Measurements from ENCODE around the gene EDIL3.
"Not testable (repeated sequence)": the region's sequence is repeated elsewhere in the genome, so short reads cannot be mapped to it uniquely, and the experiment has no call there.

EDIL3 gene

GRCh38 chr5:84299959-84300358 lies 84.7 kb downstream of the EDIL3 start:
- TF ChIP-seq, protein P1, sequence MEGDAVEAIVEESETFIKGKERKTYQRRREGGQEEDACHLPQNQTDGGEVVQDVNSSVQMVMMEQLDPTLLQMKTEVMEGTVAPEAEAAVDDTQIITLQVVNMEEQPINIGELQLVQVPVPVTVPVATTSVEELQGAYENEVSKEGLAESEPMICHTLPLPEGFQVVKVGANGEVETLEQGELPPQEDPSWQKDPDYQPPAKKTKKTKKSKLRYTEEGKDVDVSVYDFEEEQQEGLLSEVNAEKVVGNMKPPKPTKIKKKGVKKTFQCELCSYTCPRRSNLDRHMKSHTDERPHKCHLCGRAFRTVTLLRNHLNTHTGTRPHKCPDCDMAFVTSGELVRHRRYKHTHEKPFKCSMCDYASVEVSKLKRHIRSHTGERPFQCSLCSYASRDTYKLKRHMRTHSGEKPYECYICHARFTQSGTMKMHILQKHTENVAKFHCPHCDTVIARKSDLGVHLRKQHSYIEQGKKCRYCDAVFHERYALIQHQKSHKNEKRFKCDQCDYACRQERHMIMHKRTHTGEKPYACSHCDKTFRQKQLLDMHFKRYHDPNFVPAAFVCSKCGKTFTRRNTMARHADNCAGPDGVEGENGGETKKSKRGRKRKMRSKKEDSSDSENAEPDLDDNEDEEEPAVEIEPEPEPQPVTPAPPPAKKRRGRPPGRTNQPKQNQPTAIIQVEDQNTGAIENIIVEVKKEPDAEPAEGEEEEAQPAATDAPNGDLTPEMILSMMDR (IDR thresholded peaks at IDR 0.05; ENCODE audit: low read length, missing control alignments), result no peak
- no peak for DNase-seq (ENCODE audit: low read depth)
- no peak overlapping the region for H3K4me3 ChIP-seq (replicated peaks; ENCODE audit: low read depth, low read length)

GRCh38 chr5:84298628-84299027 lies 86.1 kb downstream of the EDIL3 start:
- DNase-seq (ENCODE audit: low read depth), result no peak
- TF ChIP-seq, protein P1 (IDR thresholded peaks at IDR 0.05; ENCODE audit: low read length, missing control alignments), result no peak
- H3K4me3 ChIP-seq (replicated peaks; ENCODE audit: low read depth, low read length), result no peak overlapping the region

DNA sequence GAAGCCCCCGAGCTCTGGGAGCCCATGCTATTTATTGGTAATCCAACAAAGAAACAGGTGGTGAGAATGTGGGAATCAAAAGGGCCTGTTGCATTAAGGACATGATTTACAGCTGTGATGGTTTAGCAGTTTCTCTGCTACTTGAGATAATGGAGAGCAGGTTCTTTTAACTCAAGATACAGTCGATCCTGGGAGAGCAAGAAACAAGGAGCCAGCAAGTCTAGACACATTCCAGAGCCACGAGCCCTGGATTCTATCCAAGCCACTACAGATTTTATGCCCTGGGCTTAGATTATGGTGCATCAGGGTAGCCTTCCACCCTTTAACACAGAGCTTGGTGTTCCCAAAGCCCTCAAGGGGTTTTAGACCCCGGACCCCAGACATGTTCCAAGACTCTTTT lies 87.0 kb downstream of the EDIL3 start:
- DNase-seq (ENCODE audit: low read depth); H3K4me3 ChIP-seq (replicated peaks; ENCODE audit: low read depth, low read length): not testable (repeated sequence)

DNA sequence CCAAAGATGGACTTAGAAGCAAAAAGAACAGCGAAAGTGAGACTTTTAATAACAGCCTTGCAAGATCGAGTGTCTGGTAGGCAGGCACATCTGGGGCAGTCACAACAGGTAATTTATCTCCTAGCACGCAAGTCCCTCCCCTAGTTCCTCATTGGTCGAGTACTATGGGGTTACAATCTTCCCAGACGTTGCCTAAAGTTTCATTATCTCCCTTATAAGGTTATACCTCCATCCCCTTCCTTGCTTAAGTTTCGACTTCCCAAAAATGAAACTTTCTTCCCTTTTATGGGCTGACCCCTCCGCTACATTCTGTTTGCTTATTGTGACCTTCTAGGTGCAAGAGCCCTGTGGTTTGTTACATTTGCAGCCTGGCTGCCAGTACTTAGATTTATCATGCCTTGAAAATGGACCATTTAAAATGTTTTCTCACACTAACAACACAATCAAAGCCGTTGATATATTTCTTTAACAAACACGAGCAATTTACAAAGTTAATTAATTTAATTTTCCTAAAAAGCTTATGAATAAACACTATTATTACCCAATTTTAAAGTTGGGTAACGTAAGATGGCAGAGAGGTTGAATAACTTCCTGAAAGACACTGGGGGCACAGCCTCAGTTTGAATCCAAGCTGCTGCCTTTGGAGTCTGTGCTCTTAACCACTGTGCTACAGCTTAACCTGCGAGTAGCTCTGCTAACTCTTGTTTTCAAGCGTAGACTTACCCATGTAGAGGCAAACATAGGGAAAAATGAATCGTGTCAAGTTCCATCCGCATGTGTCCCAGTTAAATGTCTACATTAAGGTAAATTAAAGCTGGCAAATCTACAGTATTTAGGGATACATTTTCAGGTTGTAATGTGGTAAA lies 91.7 kb downstream of the EDIL3 start:
- DNase-seq (ENCODE audit: low read depth), result no peak
- TF ChIP-seq, protein P1 (IDR thresholded peaks at IDR 0.05; ENCODE audit: low read length, missing control alignments), result no peak
- H3K4me3 ChIP-seq (replicated peaks; ENCODE audit: low read depth, low read length), result no peak overlapping the region

- DNase-seq (ENCODE audit: low read depth), result no peak
- TF ChIP-seq, protein P1 (IDR thresholded peaks at IDR 0.05; ENCODE audit: low read length, missing control alignments), result no peak
- H3K4me3 ChIP-seq (replicated peaks; ENCODE audit: low read depth, low read length), result no peak overlapping the region
Measured at GRCh38 chr5:84292000-84292642, 92.6 kb downstream of the EDIL3 start.

DNA sequence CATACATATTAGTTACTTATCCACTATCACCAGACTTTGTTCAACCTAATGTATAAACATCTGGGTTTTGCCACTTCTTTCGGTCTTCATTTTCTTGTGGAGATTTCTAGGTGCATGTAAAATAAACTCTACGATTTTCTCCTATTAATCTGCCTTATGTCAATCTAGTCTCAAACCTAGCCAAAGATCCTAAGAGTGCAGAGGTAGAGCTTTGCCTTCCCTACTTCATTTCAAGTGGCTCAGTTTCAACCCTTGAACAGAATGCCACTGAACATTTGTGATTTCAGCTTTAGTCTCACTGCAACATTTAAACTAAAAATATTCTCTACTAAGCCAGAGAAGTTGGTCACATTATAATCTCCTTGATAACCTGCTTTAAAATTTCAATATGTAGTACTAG lies 94.0 kb downstream of the EDIL3 start:
- TF ChIP-seq, protein P1 (IDR thresholded peaks at IDR 0.05; ENCODE audit: low read length, missing control alignments), result no peak
- no peak for DNase-seq (ENCODE audit: low read depth)

GRCh38 chr5:84290161-84290560 lies 94.5 kb downstream of the EDIL3 start:
- TF ChIP-seq, protein P1 (IDR thresholded peaks at IDR 0.05; ENCODE audit: low read length, missing control alignments), result no peak
- no peak overlapping the region for H3K4me3 ChIP-seq (replicated peaks; ENCODE audit: low read depth, low read length)
- peak; percentile 51 for DNase-seq (ENCODE audit: low read depth)

More for the DNA sequence above, 94.0 kb downstream of the EDIL3 start:
- no peak overlapping the region for H3K4me3 ChIP-seq (replicated peaks; ENCODE audit: low read depth, low read length)

Measured in fibroblast of pulmonary artery (primary cell).